Osteoblast (primary cell): ENCODE data around the gene DEFB127. TPM values are rescaled to one million over a fixed set of nuclear protein-coding genes. Genes with fewer than 3 reads are reported as not detected.
"Not testable (repeated sequence)": the region's sequence is repeated elsewhere in the genome, so short reads cannot be mapped to it uniquely, and the experiment has no call there.

Source experiments
- DNase-seq: peaks from one replicate; pipeline ENCODE4 v3.0.0; 2011; ENCODE audit warnings: low spot score, mixed read lengths; ENCODE audit not compliant: insufficient read length; ENCODE audit errors: missing footprints
- H2AFZ ChIP-seq: 2 replicates; pipeline ENCODE4 v1.6.0; 2011; ENCODE audit warnings: mild to moderate bottlenecking, low read length
- H3K27ac ChIP-seq: 2 replicates; pipeline ENCODE4 v1.5.1; 2011; ENCODE audit warnings: mild to moderate bottlenecking, low read depth, low read length, moderate library complexity
- H3K27me3 ChIP-seq: 2 replicates; pipeline ENCODE4 v1.6.0; 2012; ENCODE audit warnings: mild to moderate bottlenecking, control low read depth, inconsistent platforms, low read length, moderate library complexity; ENCODE audit not compliant: insufficient read depth
- H3K36me3 ChIP-seq: 2 replicates; pipeline ENCODE4 v1.5.1; 2011; ENCODE audit warnings: mild to moderate bottlenecking, low read length, control low read depth, moderate library complexity; ENCODE audit not compliant: insufficient read depth
- H3K4me1 ChIP-seq: 2 replicates; pipeline ENCODE4 v1.5.1; 2011; ENCODE audit warnings: mild to moderate bottlenecking, low read length, control low read depth, moderate library complexity; ENCODE audit not compliant: insufficient read depth
- H3K4me2 ChIP-seq: 2 replicates; pipeline ENCODE4 v1.6.0; 2011; ENCODE audit warnings: mild to moderate bottlenecking, low read length; ENCODE audit not compliant: insufficient read depth
- H3K4me3 ChIP-seq: fragments of 200-600 bp; sonication (generic); 3 replicates; pipeline ENCODE4 v1.5.1; 2012; ENCODE audit warnings: mild to moderate bottlenecking, low read length, inconsistent platforms; ENCODE audit not compliant: insufficient read depth
- H3K79me2 ChIP-seq: 2 replicates; pipeline ENCODE4 v1.6.0; 2012; ENCODE audit warnings: mild to moderate bottlenecking, low read length, control low read depth, inconsistent platforms; ENCODE audit not compliant: insufficient read depth
- H3K9me3 ChIP-seq: 2 replicates; pipeline ENCODE4 v1.5.1; 2011; ENCODE audit warnings: low read depth, low read length, control low read depth
- H4K20me1 ChIP-seq: 2 replicates; pipeline ENCODE4 v1.6.0; 2012; ENCODE audit warnings: mild to moderate bottlenecking, low read length, control low read depth; ENCODE audit not compliant: insufficient read depth
- total RNA-seq: library from RNA; depleted of rRNA; stranded (reverse); fragments of >200 nt; gene quantifications from 2 replicates; pipeline ENCODE4 v1.2.3, GENCODE V29; 2012
- TF ChIP-seq, protein P1 (sequence below): IDR thresholded peaks from 2 replicates; pipeline ENCODE4 v1.5.1; 2011; ENCODE audit warnings: mild to moderate bottlenecking, low read depth, low read length, moderate library complexity; ENCODE audit errors: extremely low read depth

DEFB127 gene
- total RNA-seq, 1 donor: not detected

DNA sequence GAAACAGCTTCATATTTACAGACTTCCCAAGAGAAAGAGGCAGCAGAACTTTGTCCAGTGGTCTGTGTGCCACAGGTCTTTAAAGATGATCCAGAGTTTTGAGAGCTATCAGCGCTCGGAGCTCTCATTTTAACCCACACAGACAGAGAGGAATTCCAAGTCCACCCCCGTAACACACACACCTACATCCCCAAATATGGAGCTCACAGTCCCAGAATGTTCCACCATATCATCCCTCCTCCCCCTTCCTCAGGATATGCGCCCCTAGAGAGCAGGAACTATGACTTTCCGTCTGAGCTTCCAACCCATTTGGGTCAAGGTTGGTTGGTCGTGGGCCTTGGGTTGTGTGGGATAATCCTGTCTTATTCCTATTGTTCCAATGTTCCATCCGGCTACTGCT is 32.4 kb downstream of the DEFB127 start, which contains the start of gene DEFB128:
DEFB128 (minus strand) TSS at position 101 of the 400 bp plus-strand sequence; CDS start at position 13, 88 bp downstream.
- H3K4me1 ChIP-seq: no peaks in the 10 kb centered on the region
- H3K4me2 ChIP-seq: no peak within 1 kb of the TSS
- H3K79me2 ChIP-seq: no peaks in the 10 kb centered on the region
- TF ChIP-seq, protein P1, sequence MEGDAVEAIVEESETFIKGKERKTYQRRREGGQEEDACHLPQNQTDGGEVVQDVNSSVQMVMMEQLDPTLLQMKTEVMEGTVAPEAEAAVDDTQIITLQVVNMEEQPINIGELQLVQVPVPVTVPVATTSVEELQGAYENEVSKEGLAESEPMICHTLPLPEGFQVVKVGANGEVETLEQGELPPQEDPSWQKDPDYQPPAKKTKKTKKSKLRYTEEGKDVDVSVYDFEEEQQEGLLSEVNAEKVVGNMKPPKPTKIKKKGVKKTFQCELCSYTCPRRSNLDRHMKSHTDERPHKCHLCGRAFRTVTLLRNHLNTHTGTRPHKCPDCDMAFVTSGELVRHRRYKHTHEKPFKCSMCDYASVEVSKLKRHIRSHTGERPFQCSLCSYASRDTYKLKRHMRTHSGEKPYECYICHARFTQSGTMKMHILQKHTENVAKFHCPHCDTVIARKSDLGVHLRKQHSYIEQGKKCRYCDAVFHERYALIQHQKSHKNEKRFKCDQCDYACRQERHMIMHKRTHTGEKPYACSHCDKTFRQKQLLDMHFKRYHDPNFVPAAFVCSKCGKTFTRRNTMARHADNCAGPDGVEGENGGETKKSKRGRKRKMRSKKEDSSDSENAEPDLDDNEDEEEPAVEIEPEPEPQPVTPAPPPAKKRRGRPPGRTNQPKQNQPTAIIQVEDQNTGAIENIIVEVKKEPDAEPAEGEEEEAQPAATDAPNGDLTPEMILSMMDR: no peak
- H3K4me3 ChIP-seq: no peak within 1 kb of the TSS
- peaks cover 2% of the 10 kb centered on the region for H3K27me3 ChIP-seq
- H4K20me1 ChIP-seq: no peaks in the 10 kb centered on the region
- no peak for DNase-seq
- H2AFZ ChIP-seq: no peak within 1 kb of the TSS
- no peak within 1 kb of the TSS for H3K27ac ChIP-seq
- H3K36me3 ChIP-seq: no peaks in the 10 kb centered on the region
- no peaks in the 10 kb centered on the region for H3K9me3 ChIP-seq

DNA sequence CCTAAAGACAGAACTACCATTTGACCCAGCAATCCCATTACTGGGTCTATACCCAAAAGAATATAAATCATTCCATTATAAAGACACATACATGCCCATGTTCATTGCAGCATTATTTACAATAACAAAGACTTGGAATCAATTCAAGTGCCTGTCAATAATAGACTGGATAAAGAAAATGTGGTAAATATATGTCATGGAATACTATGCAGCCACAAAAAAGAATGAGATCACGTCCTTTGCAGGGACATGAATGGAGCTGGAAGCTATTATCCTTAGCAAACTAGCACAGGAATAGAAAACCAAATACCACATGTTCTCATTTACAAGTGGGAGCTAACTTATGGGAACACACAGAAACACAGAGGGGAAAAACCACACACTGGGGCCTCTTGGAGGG is 41.0 kb downstream of the DEFB127 start:
- H3K27ac ChIP-seq: no peak overlapping the region
- no peaks in the 10 kb centered on the region for H4K20me1 ChIP-seq
- no peak for DNase-seq
- H3K4me3 ChIP-seq: no peak overlapping the region
- TF ChIP-seq, protein P1: no peak
- no peaks in the 10 kb centered on the region for H3K9me3 ChIP-seq
- no peak overlapping the region for H2AFZ ChIP-seq
- peaks cover 6% of the 10 kb centered on the region for H3K27me3 ChIP-seq
- no peaks in the 10 kb centered on the region for H3K36me3 ChIP-seq
- no peaks in the 10 kb centered on the region for H3K4me1 ChIP-seq
- H3K79me2 ChIP-seq: no peaks in the 10 kb centered on the region
- no peak overlapping the region for H3K4me2 ChIP-seq

DNA sequence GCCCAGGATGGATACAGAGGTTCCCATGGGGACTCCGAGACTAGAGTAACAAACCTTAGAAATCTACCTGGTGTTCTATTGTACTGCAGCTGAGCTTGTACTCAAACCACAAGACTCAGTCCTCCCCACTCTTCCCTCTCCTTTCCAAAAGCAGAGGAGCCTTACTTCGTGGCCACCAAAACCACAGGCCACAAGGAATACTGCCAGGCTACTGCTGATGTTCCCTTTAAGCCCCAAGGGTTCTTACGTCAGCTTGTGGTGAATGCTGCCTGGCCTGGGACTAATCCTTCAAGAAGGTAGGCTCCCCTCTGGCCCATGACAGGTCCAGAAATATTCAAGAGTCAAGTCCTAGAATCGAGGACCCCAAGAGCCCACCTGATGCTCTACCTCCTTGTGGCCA is 42.7 kb downstream of the DEFB127 start:
- TF ChIP-seq, protein P1: no peak
- no peak for DNase-seq
- H3K27ac ChIP-seq: no peak overlapping the region

DNA sequence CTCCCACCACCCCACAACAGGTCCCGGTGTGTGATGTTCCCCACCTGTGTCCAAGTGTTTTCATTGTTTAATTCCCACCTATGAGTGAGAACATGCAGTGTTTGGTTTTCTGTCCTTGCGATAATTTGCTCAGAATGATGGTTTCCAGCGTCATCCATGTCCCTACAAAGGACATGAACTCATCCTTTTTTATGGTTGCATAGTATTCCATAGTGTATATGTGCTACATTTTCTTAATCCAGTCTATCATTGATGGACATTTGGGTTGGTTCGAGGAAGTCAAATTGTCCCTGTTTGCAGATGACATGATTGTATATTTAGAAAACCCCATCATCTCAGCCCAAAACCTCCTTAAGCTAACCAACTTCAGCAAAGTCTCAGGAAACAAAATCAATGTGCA is 46.4 kb downstream of the DEFB127 start:
- H3K4me3 ChIP-seq, H3K36me3 ChIP-seq, DNase-seq, H3K4me1 ChIP-seq, H3K4me2 ChIP-seq, H3K9me3 ChIP-seq, H3K27ac ChIP-seq, H4K20me1 ChIP-seq, H3K79me2 ChIP-seq, H2AFZ ChIP-seq: not testable (repeated sequence)
- H3K27me3 ChIP-seq: peaks cover 15% of the 10 kb centered on the region

More for the DNA sequence above, 42.7 kb downstream of the DEFB127 start:
- Histone ChIP-seq H3K4me1 (no peaks in the 10 kb centered on the region), H2AFZ (no peak overlapping the region), H3K4me2 (no peak overlapping the region), H4K20me1 (no peaks in the 10 kb centered on the region), H3K27me3 (peaks cover 6% of the 10 kb centered on the region), H3K4me3 (no peak overlapping the region), H3K36me3 (no peaks in the 10 kb centered on the region), H3K9me3 (no peaks in the 10 kb centered on the region), H3K79me2 (no peaks in the 10 kb centered on the region)

Other genes with a start within 250 kb of the DEFB127 start
- not detected in 2 replicates for gene DEFB125, start 69.8 kb upstream of the DEFB127 start, total RNA-seq
- gene DEFB126, start 14.9 kb upstream of the DEFB127 start, total RNA-seq: not detected in 2 replicates
- not detected in 2 replicates for gene DEFB128, start 32.3 kb downstream of the DEFB127 start, total RNA-seq
- not detected in 2 replicates for gene DEFB129, start 69.8 kb downstream of the DEFB127 start, total RNA-seq
- not detected in 2 replicates for gene DEFB132, start 100.3 kb downstream of the DEFB127 start, total RNA-seq
- 2.2 and 3.5 TPM in 2 replicates for gene C20orf96, start 133.3 kb downstream of the DEFB127 start, total RNA-seq
- gene ZCCHC3, start 140.1 kb downstream of the DEFB127 start, total RNA-seq: 9.0 and 9.4 TPM in 2 replicates
- 6.2 and 6.9 TPM in 2 replicates for gene SOX12, start 168.1 kb downstream of the DEFB127 start, total RNA-seq
- 39.5 and 49.6 TPM in 2 replicates for gene NRSN2, start 189.7 kb downstream of the DEFB127 start, total RNA-seq
- 176 and 213 TPM in 2 replicates for gene TRIB3, start 223.3 kb downstream of the DEFB127 start, total RNA-seq